ENCODE measurements around the gene CMBL. TPM values are rescaled to one million over a fixed set of nuclear protein-coding genes. Genes with fewer than 3 reads are reported as not detected.

The CMBL gene
- total and polyA plus RNA-seq, 10 donors, result 1.3 to 11.2 (median 4.1) TPM

DNA sequence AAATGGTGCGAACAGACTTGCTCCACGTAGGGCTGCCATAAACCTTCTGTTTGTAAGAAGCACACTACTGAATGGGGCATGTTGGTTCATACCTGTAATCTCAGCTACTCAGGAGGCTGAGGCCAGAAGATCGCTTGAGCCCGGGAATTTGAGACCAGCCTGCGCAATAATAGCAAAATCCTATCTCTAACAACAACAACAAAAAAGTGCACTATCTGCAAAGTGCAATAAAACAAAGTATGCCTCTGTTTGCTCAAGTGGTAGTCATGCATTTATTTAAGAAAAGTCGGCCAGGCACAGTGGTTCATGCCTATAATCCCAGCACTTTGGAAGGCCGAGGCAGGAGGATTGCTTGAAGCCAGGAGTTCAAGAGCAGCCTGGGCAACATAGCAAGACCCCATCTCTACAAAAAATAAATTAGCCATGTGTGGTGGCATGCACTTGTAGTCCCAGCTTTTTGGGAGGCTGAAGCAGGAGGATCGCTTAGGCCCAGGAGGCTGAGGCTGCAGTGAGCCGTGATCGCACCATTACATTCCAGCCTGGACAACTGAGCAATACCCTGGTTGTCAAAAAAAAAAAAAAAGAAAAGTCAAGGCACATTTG, 63.3 kb downstream of the CMBL start:
- TF ChIP-seq POLR2AphosphoS5 (IDR thresholded peaks at IDR 0.05) (no peak), CTCF (IDR thresholded peaks at IDR 0.05 in 8 of 11, conservative IDR thresholded peaks at IDR 0.05 in 3 of 11) (no peak), POLR2A (IDR thresholded peaks at IDR 0.05) (no peak)
- DNase-seq, result no peak
- intact Hi-C loops (cut with DNase I; ENCODE audit: low total_unique reads), result no loop called here
- Histone ChIP-seq H3K9me3 (no peaks in the 10 kb centered on the region), H3K27ac (no peak overlapping the region), H3K36me3 (no peaks in the 10 kb centered on the region), H3K4me1 (peaks cover 0 to 18% (median 15%) of the 10 kb centered on the region in 6 donors), H3K27me3 (replicated peaks in 1 of 7) (no peaks in the 10 kb centered on the region), H3K4me3 (no peak overlapping the region)
- 96 to 98% (median 97%) methylated on average over 10 of the region's 10 CpGs for WGBS, 5 donors

DNA sequence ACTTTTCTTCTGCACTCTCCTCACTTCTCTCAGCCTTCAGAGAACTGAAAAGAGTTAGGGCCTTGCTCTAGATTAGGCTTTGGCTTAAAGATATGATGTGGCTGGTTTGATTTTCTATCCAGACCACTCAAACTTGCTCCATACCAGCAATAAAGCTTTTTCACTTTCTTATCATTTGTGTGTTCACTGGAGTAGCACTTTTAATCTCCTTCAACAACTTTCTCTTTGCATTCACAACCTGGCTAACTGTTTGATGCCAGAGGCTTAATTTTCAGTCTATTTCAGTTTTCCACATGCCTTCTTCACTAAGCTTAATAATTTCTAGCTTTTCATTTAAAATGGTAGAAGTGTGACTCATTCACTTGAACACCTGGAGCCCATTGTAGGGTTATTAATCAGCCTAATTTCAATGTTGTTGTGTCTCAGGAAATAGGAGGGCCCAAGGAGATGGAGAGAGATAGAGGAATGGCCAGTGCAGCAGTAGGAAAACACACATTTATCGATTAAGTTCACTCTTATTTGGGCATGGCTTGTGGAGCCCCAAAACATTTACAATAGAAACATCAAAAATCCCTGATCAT, 64.0 kb downstream of the CMBL start:
- no peak overlapping the region for H3K27ac ChIP-seq
- no peak overlapping the region for H3K4me3 ChIP-seq
- H3K4me1 ChIP-seq, result peaks cover 0 to 13% (median 12%) of the 10 kb centered on the region in 6 donors
- peaks cover 0 to 5% (median 0%) of the 10 kb centered on the region in 6 donors for H3K36me3 ChIP-seq
- intact Hi-C loops (cut with DNase I; ENCODE audit: low total_unique reads), result no loop called here
- no peak for DNase-seq
- 83 to 97% (median 93%) methylated on average over 1 of the region's 1 CpG for WGBS, 5 donors
- no peaks in the 10 kb centered on the region for H3K27me3 ChIP-seq (replicated peaks in 1 of 7)
- H3K9me3 ChIP-seq, result no peaks in the 10 kb centered on the region
- TF ChIP-seq POLR2A (IDR thresholded peaks at IDR 0.05), result no peak
- TF ChIP-seq POLR2AphosphoS5 (IDR thresholded peaks at IDR 0.05), result no peak
- TF ChIP-seq CTCF (IDR thresholded peaks at IDR 0.05 in 8 of 11, conservative IDR thresholded peaks at IDR 0.05 in 3 of 11), result no peak

DNA sequence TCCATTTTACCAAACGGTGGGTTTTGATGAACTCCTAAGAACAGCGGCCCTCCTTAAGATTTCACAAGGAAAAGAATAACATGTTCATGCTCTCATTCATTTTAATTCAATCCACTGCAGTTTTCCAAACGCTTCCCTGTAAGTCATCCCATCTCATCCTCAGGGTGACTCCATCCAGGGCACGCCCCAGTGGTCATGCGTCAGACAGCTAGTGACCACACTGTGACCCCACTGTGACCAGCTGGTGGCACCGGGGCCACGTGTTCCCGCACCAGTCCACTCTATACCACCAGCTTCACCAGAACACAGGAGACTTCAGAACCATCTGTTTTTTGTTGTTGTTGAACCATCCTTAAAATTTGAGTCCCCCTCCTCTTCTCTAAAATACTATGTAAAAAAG, 72.4 kb downstream of the CMBL start:
- no peak overlapping the region for H3K4me3 ChIP-seq
- no peaks in the 10 kb centered on the region for H3K9me3 ChIP-seq
- no peaks in the 10 kb centered on the region for H3K4me1 ChIP-seq
- no peak for TF ChIP-seq POLR2A (IDR thresholded peaks at IDR 0.05)
- no peak for TF ChIP-seq POLR2AphosphoS5 (IDR thresholded peaks at IDR 0.05)
- TF ChIP-seq CTCF (IDR thresholded peaks at IDR 0.05 in 8 of 11, conservative IDR thresholded peaks at IDR 0.05 in 3 of 11), result no peak
- intact Hi-C loops (cut with DNase I; ENCODE audit: low total_unique reads), result no loop called here
- no peak for DNase-seq
- peaks cover 0 to 88% (median 31%) of the 10 kb centered on the region in 6 donors for H3K36me3 ChIP-seq
- H3K27ac ChIP-seq, result no peak overlapping the region
- WGBS, 5 donors, result 85 to 96% (median 92%) methylated on average over 8 of the region's 8 CpGs
- no peaks in the 10 kb centered on the region for H3K27me3 ChIP-seq (replicated peaks in 1 of 7)

GRCh38 chr5:10233505-10233904, 74.2 kb downstream of the CMBL start:
- TF ChIP-seq CTCF (IDR thresholded peaks at IDR 0.05 in 8 of 11, conservative IDR thresholded peaks at IDR 0.05 in 3 of 11), result no peak
- TF ChIP-seq POLR2AphosphoS5 (IDR thresholded peaks at IDR 0.05), result no peak
- no peak for TF ChIP-seq POLR2A (IDR thresholded peaks at IDR 0.05)
- intact Hi-C loops (cut with DNase I; ENCODE audit: low total_unique reads), result no loop called here
- H3K4me3 ChIP-seq, result no peak overlapping the region
- no peaks in the 10 kb centered on the region for H3K9me3 ChIP-seq
- 62 to 82% (median 73%) methylated on average over 7 of the region's 7 CpGs for WGBS, 5 donors
- no peaks in the 10 kb centered on the region for H3K27me3 ChIP-seq (replicated peaks in 1 of 7)
- H3K4me1 ChIP-seq, result no peaks in the 10 kb centered on the region
- no peak for DNase-seq
- peaks cover 0 to 96% (median 30%) of the 10 kb centered on the region in 6 donors for H3K36me3 ChIP-seq
- H3K27ac ChIP-seq, result no peak overlapping the region

Measured in spleen (tissue), 11 donors.